Common myeloid progenitor, CD34-positive (primary cell): Measurements from ENCODE around the gene CD177.

Experiments
- CTCF ChIA-PET: fragments of 350-600 bp; sonication (Branson Sonifier 250); formaldehyde crosslinking; loops from one replicate; lab custom pipeline; 2021; ENCODE audit warnings: antibody characterized with exemption; lab: Charles Lee
- POLR2A ChIA-PET: fragments of 350-600 bp; sonication (Branson Sonifier 250); formaldehyde crosslinking; loops from one replicate; lab custom pipeline; 2021; ENCODE audit warnings: antibody characterized with exemption; lab: Charles Lee
- DNase-seq, 3 donors: peaks; one replicate each; pipeline versions ENCODE4 v3.0.0 to v3.0.0-alpha.2; 2013
- H3K27ac ChIP-seq, 2 experiments: 1 replicate in 1 of 2; 2 replicates in 1 of 2; pipeline ENCODE4 v1.7.0; 2013; ENCODE audit warnings: inconsistent platforms in 2 of 2, low read length in 2 of 2, mild to moderate bottlenecking in 2 of 2, low read depth in 1 of 2, moderate library complexity in 1 of 2; ENCODE audit not compliant: severe bottlenecking in 2 of 2, insufficient read depth in 1 of 2, poor library complexity in 1 of 2
- H3K27me3 ChIP-seq, 5 experiments: replicated peaks in 2 of 5; 1 replicate in 3 of 5; 2 replicates in 2 of 5; pipeline versions ENCODE4 v1.6.1 to v1.7.0; 2013; ENCODE audit warnings: low read length in 4 of 5, mild to moderate bottlenecking in 2 of 5, moderate library complexity in 2 of 5, inconsistent platforms in 1 of 5; ENCODE audit not compliant: insufficient read depth in 5 of 5, control insufficient read depth in 4 of 5
- H3K36me3 ChIP-seq, 4 experiments: 1 replicate in 2 of 4; 2 replicates in 2 of 4; pipeline versions ENCODE4 v1.6.1 to v1.7.0; 2013; ENCODE audit warnings: low read length in 3 of 4, control low read depth in 1 of 4, mild to moderate bottlenecking in 1 of 4; ENCODE audit not compliant: control insufficient read depth in 4 of 4, insufficient read depth in 4 of 4
- H3K4me1 ChIP-seq, 4 experiments: 1 replicate in 3 of 4; 2 replicates in 1 of 4; pipeline versions ENCODE4 v1.6.1 to v1.7.1; 2013; ENCODE audit warnings: low read length in 3 of 4, mild to moderate bottlenecking in 3 of 4, control low read depth in 1 of 4, inconsistent platforms in 1 of 4, moderate library complexity in 1 of 4; ENCODE audit not compliant: control insufficient read depth in 4 of 4, insufficient read depth in 4 of 4; ENCODE audit errors: control extremely low read depth in 1 of 4
- H3K4me3 ChIP-seq, 7 experiments: 1 replicate in 4 of 7; 2 replicates in 3 of 7; pipeline versions ENCODE4 v1.5.1 to v1.7.0; 2013; ENCODE audit warnings: mild to moderate bottlenecking in 7 of 7, low read length in 6 of 7, moderate library complexity in 6 of 7, inconsistent platforms in 2 of 7, low read depth in 2 of 7, control low read depth in 1 of 7; ENCODE audit not compliant: insufficient read depth in 4 of 7, control insufficient read depth in 1 of 7; ENCODE audit errors: extremely low read depth in 1 of 7
- H3K9me3 ChIP-seq, 5 experiments: 1 replicate in 4 of 5; 2 replicates in 1 of 5; pipeline versions ENCODE4 v1.6.1 to v1.7.1; 2013; ENCODE audit warnings: low read length in 4 of 5, mild to moderate bottlenecking in 2 of 5, inconsistent platforms in 1 of 5, low read depth in 1 of 5, moderate library complexity in 1 of 5; ENCODE audit not compliant: control insufficient read depth in 4 of 5, insufficient read depth in 2 of 5; ENCODE audit errors: control extremely low read depth in 1 of 5
- WGBS: methylation state at CpG from one replicate; pipeline ENCODE4 v1.1.5; 2013; ENCODE audit not compliant: insufficient coverage; 5-methylcytosine and 5-hydroxymethylcytosine counted together

The CD177 gene

GRCh38 chr19:43409415-43409814, 55.9 kb downstream of the CD177 start:
- Histone ChIP-seq H3K27ac (no peak overlapping the region), H3K9me3 (peaks cover 0 to 5% (median 4%) of the 10 kb centered on the region in 5 experiments), H3K27me3 (no peaks in the 10 kb centered on the region), H3K36me3 (no peaks in the 10 kb centered on the region), H3K4me1 (no peaks in the 10 kb centered on the region), H3K4me3 (no peak overlapping the region)
- CTCF ChIA-PET = no interaction called here
- POLR2A ChIA-PET = interaction anchor here (0.5 kb wide), 1 partner anchor 16 kb away, joined by 5 read pairs; no protein-coding TSS in a partner anchor
- WGBS = 100% methylated on average over 1 of the region's 1 CpG
- no peak for DNase-seq

DNA sequence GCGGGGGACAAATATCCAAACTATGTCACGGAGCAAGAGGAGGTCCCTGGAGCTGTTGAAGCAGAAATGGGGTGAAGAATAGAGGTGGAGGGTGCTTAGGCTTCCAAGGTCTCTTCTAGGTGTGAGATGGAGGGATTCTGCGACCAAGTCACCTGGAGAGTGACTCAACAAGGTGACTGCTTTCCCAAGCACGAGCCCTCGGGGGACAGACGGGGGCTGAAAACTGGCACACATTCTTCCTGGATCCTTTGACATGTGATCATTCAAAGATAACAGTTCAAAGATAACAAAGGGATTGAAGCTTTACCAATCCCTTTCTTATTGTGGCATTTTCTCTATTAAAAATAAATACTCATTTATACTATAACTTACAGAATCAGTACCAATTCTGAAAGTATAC, 59.0 kb downstream of the CD177 start:
- WGBS = 89% methylated on average over 6 of the region's 6 CpGs
- no peak overlapping the region for H3K27ac ChIP-seq
- ChIA-PET CTCF (interaction anchor here (1.8 kb wide), 1 partner anchor 20 kb away, joined by 7 read pairs; no protein-coding TSS in a partner anchor), POLR2A (no interaction called here)
- peaks cover 0 to 4% (median 1%) of the 10 kb centered on the region in 5 experiments for H3K9me3 ChIP-seq
- DNase-seq = no peak
- H3K4me1 ChIP-seq = no peaks in the 10 kb centered on the region
- H3K27me3 ChIP-seq = no peaks in the 10 kb centered on the region
- H3K36me3 ChIP-seq = no peaks in the 10 kb centered on the region
- no peak overlapping the region for H3K4me3 ChIP-seq
